Brain microvascular endothelial cell (primary cell): Measurements from ENCODE around the gene SMDT1.

Experiments used
- DNase-seq: peaks from one replicate; pipeline ENCODE4 v3.0.0-alpha.2; 2020
- H3K27ac ChIP-seq: fragments of 250-450 bp; sonication (Bioruptor Pico); 2 replicates; pipeline ENCODE4 v1.5.1; 2020; ENCODE audit warnings: mild to moderate bottlenecking, moderate library complexity
- H3K27me3 ChIP-seq: fragments of 250-450 bp; sonication (Bioruptor Pico); replicated peaks from 2 replicates; pipeline ENCODE4 v1.5.1; 2020; ENCODE audit warnings: mild to moderate bottlenecking
- H3K36me3 ChIP-seq: fragments of 250-450 bp; sonication (Bioruptor Pico); replicated peaks from 2 replicates; pipeline ENCODE4 v1.5.1; 2020; ENCODE audit warnings: mild to moderate bottlenecking
- H3K4me3 ChIP-seq: 2 replicates; pipeline ENCODE4 v1.5.1; 2011; ENCODE audit warnings: low read depth, mild to moderate bottlenecking, control low read depth, low read length, moderate library complexity
- in situ Hi-C: cut with HindIII; loops from 2 replicates; pipeline ENCODE4 v1.10.0; 2017; ENCODE audit warnings: low sequenced_read_pairs, low pct_ligation_motif_present
- TF ChIP-seq, protein P1 (sequence below): IDR thresholded peaks from 2 replicates; pipeline ENCODE4 v1.5.1; 2011; ENCODE audit warnings: low read depth, mild to moderate bottlenecking, moderate library complexity, low read length, control low read depth, inconsistent platforms; ENCODE audit errors: missing control alignments

Gene SMDT1

GRCh38 chr22:42050641-42051180 lies 28.8 kb upstream of the SMDT1 start:
- Histone ChIP-seq H3K27ac (no peak overlapping the region), H3K4me3 (no peak overlapping the region), H3K27me3 (no peaks in the 10 kb centered on the region), H3K36me3 (no peaks in the 10 kb centered on the region)
- TF ChIP-seq, protein P1, sequence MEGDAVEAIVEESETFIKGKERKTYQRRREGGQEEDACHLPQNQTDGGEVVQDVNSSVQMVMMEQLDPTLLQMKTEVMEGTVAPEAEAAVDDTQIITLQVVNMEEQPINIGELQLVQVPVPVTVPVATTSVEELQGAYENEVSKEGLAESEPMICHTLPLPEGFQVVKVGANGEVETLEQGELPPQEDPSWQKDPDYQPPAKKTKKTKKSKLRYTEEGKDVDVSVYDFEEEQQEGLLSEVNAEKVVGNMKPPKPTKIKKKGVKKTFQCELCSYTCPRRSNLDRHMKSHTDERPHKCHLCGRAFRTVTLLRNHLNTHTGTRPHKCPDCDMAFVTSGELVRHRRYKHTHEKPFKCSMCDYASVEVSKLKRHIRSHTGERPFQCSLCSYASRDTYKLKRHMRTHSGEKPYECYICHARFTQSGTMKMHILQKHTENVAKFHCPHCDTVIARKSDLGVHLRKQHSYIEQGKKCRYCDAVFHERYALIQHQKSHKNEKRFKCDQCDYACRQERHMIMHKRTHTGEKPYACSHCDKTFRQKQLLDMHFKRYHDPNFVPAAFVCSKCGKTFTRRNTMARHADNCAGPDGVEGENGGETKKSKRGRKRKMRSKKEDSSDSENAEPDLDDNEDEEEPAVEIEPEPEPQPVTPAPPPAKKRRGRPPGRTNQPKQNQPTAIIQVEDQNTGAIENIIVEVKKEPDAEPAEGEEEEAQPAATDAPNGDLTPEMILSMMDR = no peak
- in situ Hi-C loops = no loop called here
- DNase-seq = no peak

- Histone ChIP-seq H3K27ac (no peak overlapping the region), H3K36me3 (no peaks in the 10 kb centered on the region), H3K4me3 (no peak overlapping the region), H3K27me3 (no peaks in the 10 kb centered on the region)
- no peak for DNase-seq
- TF ChIP-seq, protein P1 = no peak
- in situ Hi-C loops = no loop called here
Observed at GRCh38 chr22:42052765-42053164, 26.7 kb upstream of the SMDT1 start.

GRCh38 chr22:42056757-42057511 lies 22.6 kb upstream of the SMDT1 start:
- in situ Hi-C loops = no loop called here
- DNase-seq = no peak
- no peak overlapping the region for H3K4me3 ChIP-seq

DNA sequence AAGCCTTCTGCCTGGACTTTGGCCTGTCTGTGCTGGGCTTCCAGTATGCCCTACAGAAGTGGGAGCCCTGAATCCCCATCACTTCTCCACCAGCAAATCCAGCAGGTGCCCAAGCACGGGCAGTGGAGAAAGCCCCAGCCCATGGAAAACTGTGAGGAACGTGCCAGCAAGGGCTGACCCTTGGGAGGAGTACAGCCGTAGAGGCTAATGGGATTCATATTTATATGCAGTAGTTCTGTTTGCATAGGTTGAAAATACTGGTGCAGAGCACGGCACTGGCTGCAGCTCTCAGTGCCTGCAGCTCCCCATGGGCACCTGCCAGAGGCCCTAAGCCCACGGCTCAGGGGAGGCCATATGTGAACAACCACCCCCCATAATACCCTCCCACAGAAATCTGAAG lies 19.0 kb upstream of the SMDT1 start:
- Histone ChIP-seq H3K27me3 (no peaks in the 10 kb centered on the region), H3K36me3 (peaks cover 2% of the 10 kb centered on the region), H3K27ac (no peak overlapping the region), H3K4me3 (no peak overlapping the region)
- no peak for DNase-seq
- in situ Hi-C loops = no loop called here
- TF ChIP-seq, protein P1 = no peak

More at GRCh38 chr22:42056757-42057511, 22.6 kb upstream of the SMDT1 start:
- Histone ChIP-seq H3K27ac (no peak overlapping the region), H3K27me3 (no peaks in the 10 kb centered on the region), H3K36me3 (peaks cover 2% of the 10 kb centered on the region)
- TF ChIP-seq, protein P1 = no peak

DNA sequence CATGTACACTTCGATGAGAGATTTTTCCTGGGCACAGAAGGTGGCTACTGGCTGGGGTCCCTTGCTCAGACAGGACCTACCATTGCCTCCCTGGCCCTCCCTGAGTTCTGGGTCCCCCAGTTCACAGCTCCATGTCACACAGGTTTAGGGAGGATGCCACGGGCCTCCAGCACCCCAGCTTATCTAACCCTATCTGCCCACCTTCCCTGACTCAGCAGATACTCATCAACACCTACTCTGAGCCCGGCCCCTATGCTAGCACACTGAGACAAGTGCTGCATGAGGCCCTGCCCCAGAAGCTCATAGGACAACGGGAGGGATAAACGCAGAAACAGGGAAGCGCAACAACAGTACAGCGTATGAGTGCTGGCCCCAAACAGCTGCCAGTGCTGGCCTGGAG lies 18.5 kb upstream of the SMDT1 start:
- peaks cover 2% of the 10 kb centered on the region for H3K36me3 ChIP-seq
- TF ChIP-seq, protein P1 = no peak
- in situ Hi-C loops = no loop called here

More for the DNA sequence above, 18.5 kb upstream of the SMDT1 start:
- Histone ChIP-seq H3K27me3 (no peaks in the 10 kb centered on the region), H3K4me3 (no peak overlapping the region), H3K27ac (no peak overlapping the region)
- DNase-seq = no peak
